Hindlimb muscle (tissue), 1 donor: ENCODE data around the gene IRX5. TPM values are rescaled to one million over a fixed set of nuclear protein-coding genes. Genes with fewer than 3 reads are reported as not detected.
A peak's percentile ranks its signal among the peaks of the same experiment; 100 is the strongest.

Experiments
- DNase-seq: peaks from one replicate; pipeline ENCODE4 v3.0.0-alpha.2; 2013
- polyA plus RNA-seq: library from polyadenylated mRNA; unstranded; fragments of 120-200 nt; gene quantifications from one replicate; pipeline ENCODE4 v1.2.1, GENCODE V29; 2013; ENCODE audit not compliant: insufficient read length

Gene IRX5
- polyA plus RNA-seq = 1.1 TPM

GRCh38 chr16:54930005-54930868, at the start of gene IRX5:
Gene IRX5, plus strand, starts transcription at chr16:54930865. Its CDS starts 334 bp downstream, at chr16:54931199.
- DNase-seq = peak; percentile 91

- no peak for DNase-seq
Observed at GRCh38 chr16:54882556-54882955, 48.1 kb upstream of the IRX5 start.

GRCh38 chr16:54883358-54883757, 47.3 kb upstream of the IRX5 start:
- DNase-seq = no peak

DNA sequence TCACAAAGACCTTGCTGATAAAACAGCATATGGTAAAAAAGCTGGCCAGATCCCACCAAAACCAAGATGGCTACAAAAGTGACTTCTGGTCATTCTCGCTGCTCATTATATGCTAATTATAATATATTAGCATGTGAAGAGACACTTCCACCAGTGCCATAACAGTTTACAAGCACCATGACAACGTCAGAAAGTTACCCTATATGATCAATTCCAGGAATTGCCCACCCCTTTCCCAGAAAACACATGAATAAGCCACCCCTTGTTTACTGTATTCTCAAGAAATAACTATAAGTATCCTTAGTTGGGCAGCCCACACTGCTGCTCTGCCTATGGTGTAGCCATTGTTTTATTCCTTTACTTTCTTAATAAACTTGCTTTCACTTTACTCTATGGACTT, 44.6 kb upstream of the IRX5 start:
- no peak for DNase-seq

DNA sequence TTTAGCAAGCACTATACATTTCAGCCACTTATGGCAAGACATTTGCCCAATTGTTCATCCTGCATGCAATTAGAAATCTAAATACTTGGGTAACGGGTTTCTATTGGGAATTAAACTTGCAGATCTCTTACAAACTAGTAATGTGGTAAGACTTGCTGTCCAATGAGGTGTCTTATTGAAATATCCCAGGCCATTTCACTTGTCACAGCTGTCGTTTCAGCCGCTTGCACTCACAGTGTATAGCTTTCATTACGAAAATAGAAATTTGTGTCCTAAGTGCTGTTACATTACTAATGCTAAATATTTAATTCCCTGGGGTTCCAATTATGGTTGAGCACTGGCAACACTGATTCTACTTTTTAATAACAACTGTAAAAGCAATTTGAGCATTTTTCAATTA, 40.3 kb upstream of the IRX5 start:
- no peak for DNase-seq

DNA sequence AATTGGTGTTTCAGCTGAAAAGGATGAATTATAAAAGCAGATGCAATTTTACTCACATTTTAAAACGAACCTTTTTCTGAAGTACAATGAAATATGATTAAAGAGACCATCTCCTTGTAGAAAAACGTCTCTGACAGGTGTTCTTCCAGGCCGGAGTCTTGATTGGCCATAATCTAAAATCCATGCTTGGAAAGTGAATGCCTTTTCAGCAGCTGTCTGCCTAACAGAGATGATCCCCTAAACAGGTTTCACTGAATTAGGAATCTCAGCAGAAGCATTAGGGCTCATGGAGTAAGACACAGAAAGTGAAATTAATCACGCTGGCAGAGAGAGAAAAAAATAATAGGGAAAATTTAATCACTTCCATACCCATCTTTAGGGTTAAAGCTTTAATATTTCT, 39.3 kb upstream of the IRX5 start:
- DNase-seq = peak; percentile 12

GRCh38 chr16:54892981-54893380, 37.7 kb upstream of the IRX5 start:
- DNase-seq = no peak

GRCh38 chr16:54897930-54898329, 32.7 kb upstream of the IRX5 start:
- DNase-seq = no peak

GRCh38 chr16:54901606-54902005, 29.1 kb upstream of the IRX5 start:
- no peak for DNase-seq

GRCh38 chr16:54903047-54903446, 27.6 kb upstream of the IRX5 start:
- DNase-seq = no peak

DNA sequence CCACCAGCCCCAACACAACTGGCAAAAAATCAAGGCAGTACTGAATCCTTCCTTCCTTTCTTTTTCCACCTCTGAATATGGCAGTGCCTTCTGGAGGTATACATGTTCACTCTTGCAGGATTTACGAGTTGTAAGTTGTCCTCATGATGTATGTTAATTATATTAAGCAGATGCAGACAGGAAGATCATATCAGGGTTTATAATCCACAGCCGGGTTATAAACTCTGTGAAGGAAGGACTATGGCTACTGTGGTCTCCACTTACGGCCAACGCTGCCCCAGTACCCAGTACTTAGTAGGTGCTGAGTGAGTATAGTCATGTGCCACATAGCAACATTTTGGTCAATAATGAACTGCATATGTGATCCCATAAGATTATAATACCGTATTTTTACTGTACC, 19.6 kb upstream of the IRX5 start:
- DNase-seq = no peak

DNA sequence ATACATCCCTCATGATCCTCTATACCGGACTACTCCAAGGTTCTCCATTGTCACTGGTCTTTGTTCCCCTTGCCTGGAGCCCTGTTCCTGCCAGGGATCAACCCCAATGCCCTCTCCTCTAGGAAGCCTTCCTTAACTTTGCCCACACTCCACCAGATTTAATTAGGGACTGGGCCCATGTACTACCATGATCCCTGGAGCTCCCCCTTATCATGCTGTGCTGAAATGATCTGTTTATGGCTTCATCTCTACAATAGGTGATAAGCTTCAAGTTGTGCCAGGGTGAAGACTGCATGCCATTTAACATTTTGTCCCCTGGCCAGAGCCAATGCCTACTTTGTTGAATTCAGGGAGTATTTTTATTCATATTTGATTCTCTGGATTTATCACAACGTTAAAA, 17.9 kb upstream of the IRX5 start:
- no peak for DNase-seq

GRCh38 chr16:54921206-54921824, 9.3 kb upstream of the IRX5 start:
- DNase-seq = no peak

DNA sequence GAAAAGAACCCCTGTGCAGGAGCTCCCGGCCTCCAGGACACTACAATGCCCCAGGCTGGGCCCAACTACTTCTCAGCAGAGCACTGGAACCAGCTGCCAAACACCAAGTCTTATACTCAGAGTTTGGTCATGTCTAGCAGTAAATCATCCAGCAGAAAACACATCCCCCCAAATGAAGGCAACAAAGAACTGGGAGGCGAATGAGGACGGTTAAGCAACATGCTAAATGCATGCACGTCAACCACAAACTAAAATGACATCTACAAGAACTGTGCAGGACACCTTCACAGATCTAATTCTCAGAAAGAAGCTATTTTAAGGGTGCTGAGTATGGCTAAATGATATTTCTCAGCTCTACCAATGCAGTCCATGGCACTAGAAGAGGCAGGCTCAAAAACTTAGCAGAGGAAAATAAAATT, 7.6 kb upstream of the IRX5 start:
- DNase-seq = no peak

GRCh38 chr16:54923988-54924387, 6.7 kb upstream of the IRX5 start:
- no peak for DNase-seq

GRCh38 chr16:54926166-54926838, 4.4 kb upstream of the IRX5 start:
- no peak for DNase-seq

GRCh38 chr16:54927125-54928015, 3.3 kb upstream of the IRX5 start:
- DNase-seq = no peak

DNA sequence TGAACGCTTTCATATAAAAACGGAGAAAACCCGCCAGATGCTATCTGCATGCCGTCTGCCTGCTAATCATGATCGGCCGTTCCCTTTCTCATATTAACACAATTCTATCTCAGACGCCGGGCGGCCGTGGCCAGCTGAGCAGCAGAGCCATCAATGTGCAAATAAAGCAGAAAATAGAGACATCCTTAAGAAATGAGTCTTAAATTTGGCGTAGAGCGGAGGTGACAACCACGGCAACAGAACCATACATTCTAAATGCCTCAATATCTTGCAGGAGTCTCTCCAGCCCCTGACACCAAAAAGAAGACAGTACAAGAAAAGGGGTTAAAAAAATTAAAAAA, 2.7 kb upstream of the IRX5 start:
- no peak for DNase-seq

DNA sequence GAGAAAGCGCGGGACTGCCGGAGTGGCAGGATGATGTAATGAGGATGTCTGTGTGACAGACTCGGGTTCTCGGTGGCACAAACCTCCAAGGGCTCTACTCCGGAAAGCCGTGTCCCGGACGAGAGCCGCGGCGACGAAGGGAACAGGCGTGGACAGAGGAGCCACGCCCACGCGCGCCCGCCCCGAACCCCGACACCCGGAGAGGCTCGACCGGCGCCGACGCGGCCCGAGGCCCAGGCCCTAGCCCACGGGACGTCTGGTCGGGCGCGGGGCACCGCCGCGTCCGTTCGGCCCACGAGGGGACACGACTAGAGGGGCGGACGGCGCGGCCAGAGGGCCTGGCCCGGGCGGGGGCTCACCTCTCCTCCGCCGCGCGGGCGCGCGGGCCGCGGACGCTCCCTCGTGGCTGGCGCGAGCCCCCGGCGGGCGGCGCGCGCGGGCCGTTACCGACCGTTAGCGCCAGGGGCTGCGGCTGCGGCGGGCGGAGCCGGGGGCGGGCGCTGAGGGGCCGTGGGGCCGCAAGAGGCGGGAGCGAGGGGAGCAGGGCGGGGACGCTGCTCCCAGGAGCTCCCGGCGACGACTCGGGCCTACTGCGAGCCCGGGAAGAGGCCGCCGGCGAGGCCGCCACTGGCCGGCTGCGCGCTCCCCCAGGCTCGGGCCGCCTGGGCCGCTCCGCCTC, 2.1 kb upstream of the IRX5 start:
- peak; percentile 61 for DNase-seq

GRCh38 chr16:54929090-54930004, 1.3 kb upstream of the IRX5 start:
- peak; percentile 99 for DNase-seq

DNA sequence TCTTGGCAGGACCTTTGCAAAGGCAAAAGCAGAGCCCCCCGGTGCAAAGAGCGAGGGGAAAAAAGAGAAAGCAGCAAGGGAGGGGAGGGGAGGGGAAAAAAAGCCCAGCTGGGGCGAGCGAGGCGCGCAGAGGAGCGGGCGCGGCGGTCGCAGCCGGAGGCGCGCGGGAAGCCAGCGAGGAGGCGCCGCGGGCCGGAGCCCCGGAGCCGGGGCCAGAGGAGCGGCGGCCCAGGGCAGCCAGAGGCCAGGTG, 129 bp downstream of the IRX5 start:
- no peak for DNase-seq
